HG02943 (cell line): ENCODE measurements around the gene TUBB4B.

ENCODE experiments used
- ATAC-seq: cut with Tn5 transposase; IDR thresholded peaks from one replicate; pipeline ENCODE4 v1.9.1; 2021; ENCODE audit warnings: mild to moderate bottlenecking, low read depth, moderate library complexity; ENCODE audit not compliant: unreplicated experiment

The TUBB4B gene

GRCh38 chr9:137224830-137225694, 16.0 kb upstream of the TUBB4B start, which contains the start of gene CYSRT1:
Gene CYSRT1, plus strand, starts transcription at chr9:137225174. Its CDS starts 448 bp downstream, at chr9:137225622.
- no peak for ATAC-seq

- ATAC-seq = no peak
These were observed 15.3 kb upstream of the TUBB4B start for GRCh38 chr9:137225699-137226331.

GRCh38 chr9:137226338-137227053, 14.6 kb upstream of the TUBB4B start:
- no peak for ATAC-seq

- ATAC-seq = no peak
These were observed 13.8 kb upstream of the TUBB4B start, which contains the start of gene RNF224 for GRCh38 chr9:137227054-137227852. Gene RNF224, plus strand, starts transcription at chr9:137227502. Its CDS starts 834 bp downstream, at chr9:137228336.

- ATAC-seq = no peak
These were observed 13.1 kb upstream of the TUBB4B start for GRCh38 chr9:137227853-137228505.

GRCh38 chr9:137228506-137228967, 12.6 kb upstream of the TUBB4B start:
- no peak for ATAC-seq

- ATAC-seq = no peak
These were observed 11.9 kb upstream of the TUBB4B start for GRCh38 chr9:137228968-137229896.

- ATAC-seq = no peak
These were observed 11.0 kb upstream of the TUBB4B start for GRCh38 chr9:137229903-137230704.

- ATAC-seq = no peak
These were observed 10.2 kb upstream of the TUBB4B start, which contains the start of gene SLC34A3 for GRCh38 chr9:137230705-137231371. Gene SLC34A3, plus strand, starts transcription at chr9:137230901. Its CDS starts 802 bp downstream, at chr9:137231703.

GRCh38 chr9:137231372-137232039, 9.6 kb upstream of the TUBB4B start:
- no peak for ATAC-seq

GRCh38 chr9:137232101-137232500, 9.0 kb upstream of the TUBB4B start:
- ATAC-seq = no peak

- ATAC-seq = no peak
These were observed 8.6 kb upstream of the TUBB4B start for GRCh38 chr9:137232510-137232909.

GRCh38 chr9:137233143-137233980, 7.7 kb upstream of the TUBB4B start:
- ATAC-seq = no peak

GRCh38 chr9:137234055-137234697, 6.9 kb upstream of the TUBB4B start:
- no peak for ATAC-seq

GRCh38 chr9:137234758-137235423, 6.2 kb upstream of the TUBB4B start:
- ATAC-seq = no peak
